GM20431 (cell line): Measurements from ENCODE around the gene KRTAP19-4.
"Not testable (repeated sequence)": the region's sequence is repeated elsewhere in the genome, so short reads cannot be mapped to it uniquely, and the experiment has no call there.

Source experiments
- in situ Hi-C: fragments of 300-500 bp; cut with MseI, MboI; formaldehyde crosslinking; loops from one replicate; pipeline ENCODE4 v1.15.0; 2020; ENCODE audit warnings: low sequenced_read_pairs; ENCODE audit not compliant: unreplicated experiment

KRTAP19-4 gene

DNA sequence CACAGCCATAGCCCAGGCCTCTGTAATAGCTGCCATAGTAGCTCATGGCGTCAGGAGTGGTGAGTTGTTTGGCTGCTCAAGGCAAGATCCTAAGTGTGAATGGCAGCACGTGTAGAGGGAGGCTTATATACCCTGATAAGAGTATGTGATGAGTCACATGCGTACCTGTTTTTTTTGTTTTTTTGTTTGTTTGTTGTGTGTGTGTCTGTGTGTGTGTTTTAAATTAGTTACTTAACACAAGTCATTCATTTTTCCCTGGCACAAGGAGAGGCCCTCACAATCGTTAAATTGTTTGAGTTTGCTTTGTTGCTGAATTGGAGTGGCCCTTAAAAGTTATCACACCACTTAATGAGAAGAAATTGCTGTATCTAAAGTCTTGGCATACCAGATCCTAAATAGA is at the start of gene KRTAP19-4:
Gene KRTAP19-4, minus strand, starts transcription at position 101 of the 400 bp plus-strand sequence. Its CDS starts 55 bp downstream, at position 46.
- in situ Hi-C loops, result no loop called here

GRCh38 chr21:30541764-30542163 is 44.8 kb upstream of the KRTAP19-4 start, which contains the start of gene KRTAP19-6:
KRTAP19-6 (minus strand) TSS chr21:30541864; CDS start chr21:30541833, 31 bp downstream.
- in situ Hi-C loops, result no loop called here

DNA sequence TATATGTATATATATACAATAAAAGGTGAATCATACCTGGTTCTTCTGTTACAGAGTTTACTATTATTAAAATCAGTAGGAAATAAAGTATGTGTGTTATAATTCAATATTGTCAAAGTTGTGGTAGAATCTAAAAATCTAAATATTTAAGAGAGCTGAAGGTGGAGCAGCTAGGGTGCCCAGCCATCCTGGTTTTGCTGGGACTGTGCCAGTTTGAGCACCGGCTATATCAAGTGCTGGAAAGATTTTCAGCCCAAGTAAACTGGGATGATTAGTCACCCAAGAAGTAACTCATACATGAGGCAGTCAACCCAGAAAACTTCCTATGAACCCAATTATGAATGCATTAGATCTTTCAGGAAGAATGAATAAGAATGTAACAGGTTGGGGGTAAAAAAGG is 21.9 kb upstream of the KRTAP19-4 start:
- in situ Hi-C loops, result no loop called here

- in situ Hi-C loops, result no loop called here
Observed at GRCh38 chr21:30515681-30516080, 18.7 kb upstream of the KRTAP19-4 start.

DNA sequence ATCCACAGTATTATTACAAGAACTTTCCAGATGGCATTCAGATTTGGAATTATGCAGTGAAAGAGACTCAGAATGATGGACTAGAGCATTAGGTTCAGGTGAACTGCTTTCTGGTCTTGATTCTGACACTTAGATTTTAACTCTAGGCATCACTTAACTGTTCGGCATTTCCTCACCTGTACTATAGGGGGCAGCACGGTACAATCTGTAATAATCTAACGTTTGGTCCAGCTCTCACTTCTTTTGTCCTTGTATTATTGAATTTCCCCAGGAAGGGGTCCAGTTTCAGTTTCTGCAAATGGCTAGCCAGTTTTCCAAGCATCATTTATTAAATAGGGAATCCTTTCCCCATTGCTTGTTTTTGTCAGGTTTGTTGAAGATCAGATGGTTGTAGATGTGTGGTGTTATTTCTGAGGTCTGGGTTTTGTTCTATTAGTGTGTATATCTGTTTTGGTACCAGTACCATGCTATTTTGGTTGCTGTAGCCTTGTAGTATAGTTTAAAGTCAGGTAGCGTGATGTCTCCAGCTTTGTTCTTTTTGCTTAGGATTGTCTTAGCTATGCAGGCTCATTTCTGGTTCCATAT is 8.7 kb upstream of the KRTAP19-4 start:
- in situ Hi-C loops, result not testable (repeated sequence)

GRCh38 chr21:30502041-30502440 is 5.1 kb upstream of the KRTAP19-4 start, which contains the start of gene KRTAP19-5:
KRTAP19-5 (minus strand) TSS chr21:30502141; CDS start chr21:30502090, 51 bp downstream.
- in situ Hi-C loops, result no loop called here

GRCh38 chr21:30491963-30492428 is 5.0 kb downstream of the KRTAP19-4 start, which contains the start of gene KRTAP19-3:
KRTAP19-3 (minus strand) TSS chr21:30492013; CDS start chr21:30491957, 56 bp downstream.
- in situ Hi-C loops, result no loop called here

- in situ Hi-C loops, result no loop called here
Observed at GRCh38 chr21:30487336-30487735, 9.6 kb downstream of the KRTAP19-4 start, which contains the start of gene KRTAP19-2. KRTAP19-2 (minus strand) TSS chr21:30487436; CDS start chr21:30487348, 88 bp downstream.

DNA sequence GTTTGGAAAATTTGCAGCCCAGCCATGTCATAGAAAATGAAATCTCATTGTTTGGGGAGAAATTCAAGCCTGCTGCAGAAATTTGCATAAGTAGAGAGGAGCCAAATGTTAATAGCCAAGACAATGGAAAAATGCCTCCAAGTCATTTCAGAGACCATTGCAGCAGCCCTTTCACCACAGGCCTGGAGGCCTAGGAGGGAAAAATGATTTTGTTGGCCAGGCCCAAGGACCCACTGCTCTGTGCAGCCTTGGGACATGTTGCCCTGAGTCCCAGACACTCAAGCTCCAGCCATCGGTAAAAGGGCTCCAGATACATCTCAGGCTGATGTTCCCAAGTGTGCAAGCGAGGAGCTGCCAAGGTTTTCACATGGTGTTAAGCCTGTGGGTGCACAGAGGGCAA is 10.8 kb downstream of the KRTAP19-4 start:
- in situ Hi-C loops, result no loop called here

DNA sequence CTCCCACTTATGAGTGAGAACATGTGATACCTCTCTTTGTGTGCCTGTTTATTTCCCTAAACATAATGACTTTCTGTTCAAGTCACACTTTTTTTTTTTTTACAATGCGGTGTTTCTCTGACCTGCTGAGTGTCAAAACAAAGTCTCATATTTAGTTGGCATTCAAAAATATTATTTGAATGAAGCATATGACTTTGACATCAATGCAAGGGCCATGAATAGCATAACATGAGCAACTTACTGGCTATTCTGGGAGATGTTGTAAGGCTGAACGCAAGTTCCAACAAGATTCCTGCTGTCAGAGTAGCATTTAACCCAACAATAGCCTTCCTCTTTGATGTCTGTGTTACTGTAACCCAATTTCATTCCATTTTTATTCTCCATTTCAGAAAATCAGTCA is 14.8 kb downstream of the KRTAP19-4 start:
- in situ Hi-C loops, result no loop called here

DNA sequence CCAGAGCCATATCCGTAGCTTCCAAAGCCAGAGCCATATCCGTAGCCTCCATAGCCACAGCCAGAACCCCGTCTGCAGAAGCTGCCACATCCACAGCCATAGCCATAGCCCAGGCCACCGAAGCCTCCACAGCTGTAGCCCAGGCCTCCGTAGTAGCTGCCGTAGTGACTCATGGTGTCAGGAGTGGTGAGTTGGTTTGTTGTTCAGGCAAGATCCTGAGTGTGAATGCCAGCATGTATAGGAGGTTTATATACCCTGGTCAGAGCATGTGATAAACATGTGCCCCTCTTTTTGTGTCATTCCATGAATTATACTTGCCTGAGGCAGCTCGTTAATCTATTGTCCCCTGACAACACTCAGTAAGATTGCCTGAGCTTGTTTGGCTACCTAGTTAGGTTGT is 16.8 kb downstream of the KRTAP19-4 start, which contains the start of gene KRTAP19-1:
Gene KRTAP19-1, minus strand, starts transcription at position 223 of the 400 bp plus-strand sequence. Its CDS starts 50 bp downstream, at position 173.
- in situ Hi-C loops, result no loop called here

DNA sequence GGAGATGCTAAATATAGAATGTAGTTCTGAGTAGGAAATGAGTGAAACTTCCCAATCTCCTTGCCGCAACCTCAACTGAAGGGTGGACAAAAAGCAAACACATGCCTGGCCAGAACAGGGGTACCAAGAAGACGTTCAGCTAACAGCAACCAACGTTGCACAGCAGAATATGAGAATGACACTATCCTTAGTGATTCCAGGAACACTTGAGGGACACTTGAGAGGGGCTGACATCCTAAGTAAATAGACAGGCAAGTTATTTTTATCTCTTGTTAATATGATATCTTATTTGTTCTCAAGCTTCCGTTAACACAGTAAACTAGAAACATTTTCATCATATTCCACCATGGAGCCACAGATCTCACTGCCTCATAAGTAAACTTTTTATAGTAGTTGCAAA is 17.7 kb downstream of the KRTAP19-4 start:
- in situ Hi-C loops, result no loop called here

GRCh38 chr21:30478004-30478403 is 19.0 kb downstream of the KRTAP19-4 start:
- in situ Hi-C loops, result no loop called here

DNA sequence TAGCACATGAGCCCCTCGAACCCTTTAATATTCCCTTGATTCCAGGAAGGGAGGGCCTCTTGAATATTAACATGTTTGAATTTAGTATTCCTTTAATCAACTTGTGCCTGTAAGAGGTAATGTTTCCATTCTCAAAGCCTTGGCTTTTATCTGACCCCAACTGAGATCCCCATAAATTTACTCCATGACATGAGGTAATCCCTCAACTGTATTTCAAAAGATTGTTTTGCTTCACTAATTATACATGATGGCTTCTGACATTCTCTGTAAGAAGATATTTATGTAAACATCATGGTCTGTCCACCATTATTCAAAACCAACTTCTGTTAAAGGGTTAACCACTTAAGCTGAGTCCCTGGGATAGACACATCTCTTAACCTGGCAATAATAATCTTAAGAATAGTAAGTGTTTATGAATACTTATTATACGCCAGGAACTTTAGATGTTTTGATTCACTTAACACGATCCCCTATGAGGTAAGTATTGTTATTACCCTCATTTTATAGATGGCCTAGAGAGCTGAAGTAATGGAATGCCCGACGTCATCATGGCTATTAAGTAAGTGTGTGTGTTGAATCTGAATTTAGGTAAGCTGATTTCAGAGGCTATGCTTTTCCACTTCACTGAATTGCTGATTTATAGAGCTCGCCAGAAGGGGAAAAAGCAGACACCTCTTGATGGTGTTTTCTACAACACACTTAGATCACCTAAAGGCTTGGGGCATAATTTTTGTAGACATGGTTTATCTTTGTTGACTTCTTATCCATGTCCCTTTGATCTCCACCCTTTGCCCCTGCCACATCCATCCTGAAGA is 27.9 kb downstream of the KRTAP19-4 start:
- in situ Hi-C loops, result no loop called here

DNA sequence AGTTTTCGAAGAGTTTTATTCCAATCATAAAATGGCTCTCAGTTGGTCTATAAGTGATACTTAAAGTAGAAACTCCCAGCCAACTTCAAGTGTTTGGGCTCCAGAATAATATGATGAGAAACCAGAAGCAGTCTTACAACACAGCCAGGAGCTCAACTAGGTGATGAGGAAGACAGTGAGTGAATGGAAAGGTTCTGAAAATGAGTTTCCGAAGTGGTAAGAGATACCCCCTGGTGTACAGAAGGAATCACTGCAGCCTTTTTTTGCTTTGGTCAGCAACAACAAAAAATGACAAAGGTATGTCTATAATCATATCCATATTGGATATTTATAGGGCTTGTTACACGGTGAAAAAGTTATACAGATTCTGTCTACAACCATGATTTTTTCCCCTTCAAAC is 33.3 kb downstream of the KRTAP19-4 start:
- in situ Hi-C loops, result no loop called here

- in situ Hi-C loops, result no loop called here
Observed at GRCh38 chr21:30448514-30448913, 48.5 kb downstream of the KRTAP19-4 start.

- in situ Hi-C loops, result no loop called here
Observed at GRCh38 chr21:30447056-30447455, 49.9 kb downstream of the KRTAP19-4 start.
